ENCODE data around the gene HOXA5.

DNA sequence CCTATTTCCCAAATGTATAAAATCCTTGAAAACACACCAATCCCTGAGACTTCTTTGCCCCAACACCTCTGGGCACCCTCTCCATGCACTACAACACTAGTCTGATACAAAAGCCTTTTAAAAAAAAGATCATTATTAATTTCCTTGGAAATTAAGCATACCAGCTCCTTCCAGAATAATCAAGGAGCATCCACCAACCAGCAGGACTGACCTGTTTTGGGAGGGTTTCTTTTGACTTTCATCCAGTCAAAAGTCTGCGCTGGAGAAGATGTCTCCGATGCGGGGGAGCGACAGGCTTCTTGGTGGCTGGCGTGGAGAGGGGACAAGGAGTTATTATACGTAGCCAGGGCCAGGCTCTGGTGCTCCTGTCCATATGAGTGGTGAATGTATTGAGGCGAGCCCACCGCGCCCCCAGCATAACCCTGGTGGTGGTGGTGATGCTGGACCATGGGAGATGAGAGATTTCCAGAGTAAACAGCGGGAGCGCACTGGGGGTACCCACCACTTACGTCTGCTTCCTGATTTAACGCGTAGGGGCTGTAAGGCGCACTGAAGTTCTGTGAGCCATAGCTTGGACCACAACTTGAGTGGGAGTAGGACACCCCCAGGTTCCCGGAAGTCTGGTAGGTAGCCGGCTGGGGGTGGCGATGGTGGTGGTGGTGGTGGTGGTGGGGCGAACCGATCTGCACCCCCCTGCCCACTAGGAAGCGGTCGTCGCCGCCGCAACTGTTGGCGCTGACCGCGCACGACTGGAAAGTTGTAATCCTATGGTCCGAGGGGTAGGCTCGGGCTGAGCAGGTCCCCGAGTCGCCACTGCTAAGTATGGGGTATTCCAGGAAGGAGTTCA is 48.2 kb downstream of the HOXA5 start:
- TF ChIP-seq EZH2 (IDR thresholded peaks at IDR 0.05; ENCODE audit: low read length, missing control alignments): no peak
- TF ChIP-seq, protein P1, sequence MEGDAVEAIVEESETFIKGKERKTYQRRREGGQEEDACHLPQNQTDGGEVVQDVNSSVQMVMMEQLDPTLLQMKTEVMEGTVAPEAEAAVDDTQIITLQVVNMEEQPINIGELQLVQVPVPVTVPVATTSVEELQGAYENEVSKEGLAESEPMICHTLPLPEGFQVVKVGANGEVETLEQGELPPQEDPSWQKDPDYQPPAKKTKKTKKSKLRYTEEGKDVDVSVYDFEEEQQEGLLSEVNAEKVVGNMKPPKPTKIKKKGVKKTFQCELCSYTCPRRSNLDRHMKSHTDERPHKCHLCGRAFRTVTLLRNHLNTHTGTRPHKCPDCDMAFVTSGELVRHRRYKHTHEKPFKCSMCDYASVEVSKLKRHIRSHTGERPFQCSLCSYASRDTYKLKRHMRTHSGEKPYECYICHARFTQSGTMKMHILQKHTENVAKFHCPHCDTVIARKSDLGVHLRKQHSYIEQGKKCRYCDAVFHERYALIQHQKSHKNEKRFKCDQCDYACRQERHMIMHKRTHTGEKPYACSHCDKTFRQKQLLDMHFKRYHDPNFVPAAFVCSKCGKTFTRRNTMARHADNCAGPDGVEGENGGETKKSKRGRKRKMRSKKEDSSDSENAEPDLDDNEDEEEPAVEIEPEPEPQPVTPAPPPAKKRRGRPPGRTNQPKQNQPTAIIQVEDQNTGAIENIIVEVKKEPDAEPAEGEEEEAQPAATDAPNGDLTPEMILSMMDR (conservative IDR thresholded peaks at IDR 0.05 in 1 of 2, IDR thresholded peaks at IDR 0.05 in 1 of 2; ENCODE audit: low read depth in 1 of 2, low read length in 2 of 2): no peak

Data from fibroblast of lung (primary cell).